ENCODE data around the gene PRDM16. TPM values are rescaled to one million over a fixed set of nuclear protein-coding genes. Genes with fewer than 3 reads are reported as not detected.
A peak's percentile ranks its signal among the peaks of the same experiment; 100 is the strongest.

The PRDM16 gene
- 0.79 and 13.4 TPM in 2 replicates for total RNA-seq

GRCh38 chr1:3068564-3069431 lies at the start of gene PRDM16:
Gene PRDM16, plus strand, starts transcription at chr1:3069203. Its CDS starts 57 bp downstream, at chr1:3069260.
- DNase-seq (ENCODE audit: low read depth) (peak; percentile 73), FAIRE-seq (no peak)
- no peaks in the 10 kb centered on the region for H3K36me3 ChIP-seq (ENCODE audit: control insufficient read depth, insufficient read depth, low read length)
- TF ChIP-seq CTCF (IDR thresholded peaks at IDR 0.05; ENCODE audit: insufficient read depth, low read length, severe bottlenecking): no peak
- H3K4me3 ChIP-seq (ENCODE audit: low read depth, low read length): peak within 1 kb of the TSS; percentile 59
- H3K27me3 ChIP-seq (ENCODE audit: control insufficient read depth, insufficient read depth, low read length): peaks cover 13% of the 10 kb centered on the region

GRCh38 chr1:3019516-3020051 lies 49.4 kb upstream of the PRDM16 start:
- Histone ChIP-seq H3K27me3 (ENCODE audit: control insufficient read depth, insufficient read depth, low read length) (no peaks in the 10 kb centered on the region), H3K4me3 (ENCODE audit: low read depth, low read length) (no peak overlapping the region), H3K36me3 (ENCODE audit: control insufficient read depth, insufficient read depth, low read length) (no peaks in the 10 kb centered on the region)
- DNase-seq (ENCODE audit: low read depth): no peak
- TF ChIP-seq CTCF (IDR thresholded peaks at IDR 0.05; ENCODE audit: insufficient read depth, low read length, severe bottlenecking): no peak
- no peak for FAIRE-seq

GRCh38 chr1:3020263-3020909 lies 48.6 kb upstream of the PRDM16 start:
- FAIRE-seq (no peak), DNase-seq (ENCODE audit: low read depth) (no peak)
- TF ChIP-seq CTCF (IDR thresholded peaks at IDR 0.05; ENCODE audit: insufficient read depth, low read length, severe bottlenecking): no peak
- Histone ChIP-seq H3K36me3 (ENCODE audit: control insufficient read depth, insufficient read depth, low read length) (no peaks in the 10 kb centered on the region), H3K4me3 (ENCODE audit: low read depth, low read length) (no peak overlapping the region), H3K27me3 (ENCODE audit: control insufficient read depth, insufficient read depth, low read length) (no peaks in the 10 kb centered on the region)

- no peaks in the 10 kb centered on the region for H3K27me3 ChIP-seq (ENCODE audit: control insufficient read depth, insufficient read depth, low read length)
- DNase-seq (ENCODE audit: low read depth) (no peak), FAIRE-seq (no peak)
- no peaks in the 10 kb centered on the region for H3K36me3 ChIP-seq (ENCODE audit: control insufficient read depth, insufficient read depth, low read length)
- H3K4me3 ChIP-seq (ENCODE audit: low read depth, low read length): no peak within 1 kb of the TSS
- TF ChIP-seq CTCF (IDR thresholded peaks at IDR 0.05; ENCODE audit: insufficient read depth, low read length, severe bottlenecking): no peak
Measured at GRCh38 chr1:3021233-3021671, 47.8 kb upstream of the PRDM16 start, which contains the start of gene ACTRT2. Gene ACTRT2, plus strand, starts transcription at chr1:3021467. Its CDS starts 220 bp downstream, at chr1:3021687.

GRCh38 chr1:3021801-3022401 lies 47.1 kb upstream of the PRDM16 start:
- Histone ChIP-seq H3K27me3 (ENCODE audit: control insufficient read depth, insufficient read depth, low read length) (no peaks in the 10 kb centered on the region), H3K36me3 (ENCODE audit: control insufficient read depth, insufficient read depth, low read length) (no peaks in the 10 kb centered on the region), H3K4me3 (ENCODE audit: low read depth, low read length) (no peak overlapping the region)
- FAIRE-seq (no peak), DNase-seq (ENCODE audit: low read depth) (no peak)
- TF ChIP-seq CTCF (IDR thresholded peaks at IDR 0.05; ENCODE audit: insufficient read depth, low read length, severe bottlenecking): no peak

Data from bronchial epithelial cell (primary cell).